ENCODE results near the gene FKBP5.

- TF ChIP-seq CTCF (IDR thresholded peaks at IDR 0.05; ENCODE audit: low read length), result no peak
- no peak for TF ChIP-seq EZH2 (IDR thresholded peaks at IDR 0.05; ENCODE audit: borderline replicate concordance, low read length)
These were observed 77.9 kb downstream of the FKBP5 start for GRCh38 chr6:35610830-35611229.

Measured in OCI-LY1 (cell line).